NT2/D1 (cell line): ENCODE measurements around the gene SLC5A1.

Experiments
- SUZ12 ChIP-seq: IDR thresholded peaks from 2 replicates; pipeline ENCODE4 v1.6.1; 2011; ENCODE audit not compliant: insufficient read length, insufficient read depth; ENCODE audit errors: extremely low read depth
- YY1 ChIP-seq: IDR thresholded peaks from 2 replicates; pipeline ENCODE4 v1.6.1; 2011; ENCODE audit not compliant: insufficient read length, insufficient read depth
- ZNF274 ChIP-seq: IDR thresholded peaks from 2 replicates; pipeline ENCODE4 v1.6.1; 2011; ENCODE audit warnings: mild to moderate bottlenecking, low read depth, low read length

GRCh38 chr22:32055069-32055468, 12.0 kb downstream of the SLC5A1 start:
- TF ChIP-seq ZNF274 (no peak), YY1 (no peak), SUZ12 (no peak)
